ENCODE measurements around the gene CYP4V2.
"Not testable (repeated sequence)": the region's sequence is repeated elsewhere in the genome, so short reads cannot be mapped to it uniquely, and the experiment has no call there.

The CYP4V2 gene

DNA sequence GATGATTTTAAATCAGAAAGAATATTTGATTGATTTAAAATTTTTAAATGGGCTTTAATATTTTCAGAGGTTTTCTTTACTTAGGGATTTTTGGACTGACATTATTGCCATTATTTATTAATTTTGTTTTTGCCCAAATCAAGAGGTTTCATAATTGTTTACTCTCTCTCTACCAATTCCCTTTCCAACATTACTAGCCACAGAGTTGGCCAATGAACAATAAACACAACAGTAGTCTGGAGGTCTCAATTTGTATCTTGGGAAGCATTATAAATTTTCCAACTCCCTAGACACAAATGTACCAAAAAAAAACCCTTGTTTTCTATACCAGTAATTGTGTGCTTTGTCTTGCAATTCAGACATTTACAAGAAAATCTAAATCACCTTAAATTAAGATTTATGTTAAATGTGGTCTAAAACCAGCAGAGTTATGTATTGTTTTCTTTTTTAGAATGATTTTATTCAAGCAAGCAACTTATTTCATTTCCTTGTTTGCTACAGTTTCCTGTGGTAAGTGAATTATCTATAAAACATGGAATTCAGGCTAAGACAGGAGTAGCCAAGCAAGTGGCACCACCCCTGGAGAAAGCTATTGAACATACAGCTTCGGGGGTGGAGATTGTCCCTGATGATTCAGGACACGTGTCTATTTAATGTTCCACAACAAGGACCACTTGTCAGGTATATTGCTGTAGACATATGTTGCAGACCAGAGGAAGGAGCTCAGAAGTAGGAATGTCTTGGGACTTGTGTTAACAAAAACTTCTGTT, 36.6 kb downstream of the CYP4V2 start:
- DNase-seq (ENCODE audit: low read depth, low spot score), result no peak

DNA sequence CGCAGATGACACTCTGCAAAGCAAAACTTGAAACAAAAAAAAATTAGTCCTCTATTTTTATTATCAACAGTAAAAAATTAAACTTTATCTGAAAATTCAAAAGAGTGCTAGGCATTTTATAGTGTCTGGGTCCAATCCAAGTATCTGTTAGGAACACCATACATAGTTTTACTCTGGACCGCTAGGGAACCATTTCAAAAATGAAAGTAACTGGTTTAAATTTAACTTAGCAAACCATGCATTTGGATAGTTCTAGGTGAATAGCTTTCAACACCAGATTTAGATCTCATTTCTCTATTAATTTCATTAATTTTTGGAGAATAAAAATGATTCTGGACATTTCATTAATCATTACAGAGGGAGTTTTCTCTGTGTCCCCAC, 37.1 kb downstream of the CYP4V2 start:
- no peak for DNase-seq (ENCODE audit: low read depth, low spot score)

DNA sequence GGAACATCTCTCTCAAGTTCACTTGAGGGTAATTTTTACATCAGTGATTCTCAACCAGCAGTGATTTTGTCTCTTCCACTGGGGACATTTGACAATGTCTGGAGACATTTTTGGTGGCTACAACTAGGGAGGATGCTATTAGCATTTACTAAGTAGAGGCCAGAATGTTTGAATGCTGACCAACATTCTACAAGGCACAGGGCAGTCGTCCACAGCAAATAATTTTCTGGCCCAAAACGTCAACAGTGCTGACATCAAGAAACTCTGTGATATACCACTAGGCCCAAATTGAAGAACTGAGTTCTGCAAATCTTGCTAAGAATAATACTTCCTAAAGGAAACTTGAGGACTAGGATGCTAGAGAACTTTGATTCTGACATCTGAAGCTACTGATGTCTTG, 43.0 kb downstream of the CYP4V2 start:
- DNase-seq (ENCODE audit: low read depth, low spot score), result no peak

DNA sequence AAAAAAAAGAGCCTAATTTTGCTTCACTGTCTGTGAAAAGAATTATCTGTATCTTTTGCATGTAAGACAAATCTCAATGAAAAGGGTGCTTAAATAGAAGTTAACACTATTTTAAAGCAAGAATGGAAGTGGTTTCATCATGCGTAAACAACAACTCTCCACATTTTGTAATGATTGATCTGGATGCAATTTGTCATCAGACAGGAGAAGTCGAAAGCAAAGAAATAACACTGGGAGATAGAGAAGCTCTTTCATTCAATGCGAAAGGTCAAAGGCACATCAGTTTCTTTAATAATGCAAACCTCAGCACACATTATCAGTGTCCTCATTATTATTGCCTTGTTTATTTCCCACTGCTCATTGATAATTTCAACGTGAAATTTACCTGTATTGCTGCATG, 44.8 kb downstream of the CYP4V2 start:
- DNase-seq (ENCODE audit: low read depth, low spot score), result no peak

DNA sequence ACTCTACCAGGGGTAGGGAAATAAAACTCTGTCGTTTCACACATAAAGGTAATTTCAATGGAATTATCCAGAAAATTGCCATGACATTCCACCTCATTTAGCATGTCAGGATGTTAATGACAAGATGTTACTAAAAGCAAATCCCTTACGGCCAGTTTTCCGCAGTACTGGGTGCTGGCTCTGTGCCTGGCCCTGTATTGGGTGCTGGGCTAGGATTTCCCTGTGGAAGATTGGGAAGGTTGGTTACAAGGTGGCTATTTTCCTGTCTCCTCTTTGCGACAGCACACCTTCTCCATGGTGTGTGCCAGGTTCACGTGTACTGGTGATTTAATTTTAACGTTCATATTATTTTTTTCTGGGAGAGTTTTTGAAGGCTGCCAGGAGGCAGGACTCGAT, 49.1 kb downstream of the CYP4V2 start:
- DNase-seq (ENCODE audit: low read depth, low spot score), result no peak

DNA sequence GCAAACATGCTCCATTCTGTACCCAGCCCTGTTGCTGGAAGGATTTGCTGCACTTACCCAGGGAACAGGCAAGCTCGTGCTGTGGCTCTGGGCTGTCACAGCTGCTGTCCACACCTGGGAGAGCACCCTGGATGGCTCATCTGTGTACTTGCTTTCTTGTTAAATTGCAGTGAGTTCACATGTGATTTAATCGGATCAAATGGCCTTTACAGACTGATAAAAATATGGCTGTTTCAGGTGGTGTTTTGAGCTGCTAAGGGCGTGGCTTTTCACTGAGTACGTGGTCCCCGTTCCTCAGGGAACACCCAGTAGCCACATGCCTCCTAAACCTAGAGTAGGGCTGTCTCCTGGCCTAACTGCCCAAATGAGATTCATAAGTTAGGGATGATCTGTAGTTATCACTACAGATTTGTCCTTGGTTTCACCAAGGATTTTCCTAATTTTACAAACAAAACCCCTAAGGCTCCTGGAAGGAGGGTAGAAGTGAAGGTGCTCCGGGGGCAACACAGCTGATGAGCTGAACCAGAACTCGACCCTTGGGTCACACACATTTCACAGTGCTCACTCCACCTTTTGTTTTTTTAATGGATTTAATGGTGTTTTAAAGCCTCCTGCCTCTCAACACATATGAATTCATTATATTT, 49.6 kb downstream of the CYP4V2 start:
- no peak for DNase-seq (ENCODE audit: low read depth, low spot score)

DNA sequence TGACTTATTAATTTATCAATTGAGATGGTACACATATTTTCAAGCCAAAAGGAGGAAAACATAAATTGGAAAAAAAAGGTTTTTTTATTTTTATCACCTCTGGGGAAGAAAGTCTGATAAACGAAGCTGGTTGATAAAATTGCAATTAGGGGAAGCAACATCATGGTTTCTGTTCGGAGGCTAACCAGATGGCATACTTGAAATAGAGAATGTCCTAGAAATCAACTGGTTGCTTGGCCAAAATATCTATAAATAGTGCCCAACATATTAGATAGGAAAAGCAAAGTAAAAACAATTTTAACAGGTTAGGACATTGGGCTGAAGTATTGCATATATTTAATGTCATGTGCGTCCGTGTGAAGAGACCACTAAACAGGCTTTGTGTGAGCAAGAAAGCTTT, 50.2 kb downstream of the CYP4V2 start:
- no peak for DNase-seq (ENCODE audit: low read depth, low spot score)

DNA sequence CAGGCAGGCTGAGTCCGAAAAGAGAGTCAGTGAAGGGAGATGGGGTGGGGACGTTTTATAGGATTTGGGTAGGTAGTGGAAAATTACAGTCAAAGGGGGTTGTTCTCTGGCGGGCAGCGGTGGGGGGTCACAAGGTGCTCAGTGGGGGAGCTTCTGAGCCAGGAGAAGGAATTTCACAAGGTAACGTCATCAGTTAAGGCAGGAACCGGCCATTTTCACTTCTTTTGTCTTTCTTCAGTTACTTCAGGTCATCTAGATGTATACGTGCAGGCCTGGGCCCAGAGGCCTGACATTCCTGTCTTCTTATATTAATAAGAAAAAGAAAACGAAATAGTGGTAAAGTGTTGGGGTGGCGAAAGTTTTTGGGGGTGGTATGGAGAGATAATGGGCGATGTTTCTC, 50.7 kb downstream of the CYP4V2 start:
- not testable (repeated sequence) for DNase-seq (ENCODE audit: low read depth, low spot score)

DNA sequence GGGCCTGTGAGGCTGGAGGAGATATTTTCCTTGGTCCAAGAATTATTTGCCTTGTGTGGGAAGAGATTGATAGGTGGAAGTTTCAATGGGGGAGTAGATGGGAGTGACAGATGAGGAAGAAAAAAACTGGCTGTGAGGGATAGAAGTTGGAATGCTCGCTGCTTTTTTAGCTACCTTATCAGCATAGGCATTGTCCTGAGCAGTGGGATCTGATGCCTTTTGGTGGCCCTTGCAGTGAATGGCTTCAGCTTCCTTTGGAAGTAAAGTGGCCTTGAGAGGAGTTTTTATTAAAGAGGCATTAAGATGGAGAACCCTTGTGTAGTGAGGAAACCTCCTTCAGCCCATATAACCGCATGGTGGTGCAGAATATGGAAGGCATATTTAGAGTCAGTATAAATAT, 52.0 kb downstream of the CYP4V2 start:
- DNase-seq (ENCODE audit: low read depth, low spot score), result no peak

DNA sequence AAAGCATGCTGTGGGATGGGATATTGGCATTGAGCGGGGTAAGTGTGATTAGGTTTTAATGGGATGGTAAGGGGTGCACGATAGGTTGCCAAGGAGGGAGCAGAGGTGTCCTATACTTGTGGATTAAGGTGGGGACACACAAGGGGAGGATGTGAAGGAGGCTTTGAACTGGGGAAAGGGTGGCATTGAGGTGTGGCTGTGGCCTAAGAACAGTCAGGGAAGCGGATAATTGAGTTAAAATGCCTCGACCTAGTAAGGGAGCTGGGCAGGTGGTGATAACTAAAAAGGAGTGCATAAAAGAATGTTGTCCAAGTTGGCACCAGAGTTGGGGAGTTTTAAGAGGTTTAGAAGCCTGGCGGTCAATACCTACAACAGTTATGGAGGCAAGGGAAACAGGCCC, 53.5 kb downstream of the CYP4V2 start:
- DNase-seq (ENCODE audit: low read depth, low spot score), result no peak

DNA sequence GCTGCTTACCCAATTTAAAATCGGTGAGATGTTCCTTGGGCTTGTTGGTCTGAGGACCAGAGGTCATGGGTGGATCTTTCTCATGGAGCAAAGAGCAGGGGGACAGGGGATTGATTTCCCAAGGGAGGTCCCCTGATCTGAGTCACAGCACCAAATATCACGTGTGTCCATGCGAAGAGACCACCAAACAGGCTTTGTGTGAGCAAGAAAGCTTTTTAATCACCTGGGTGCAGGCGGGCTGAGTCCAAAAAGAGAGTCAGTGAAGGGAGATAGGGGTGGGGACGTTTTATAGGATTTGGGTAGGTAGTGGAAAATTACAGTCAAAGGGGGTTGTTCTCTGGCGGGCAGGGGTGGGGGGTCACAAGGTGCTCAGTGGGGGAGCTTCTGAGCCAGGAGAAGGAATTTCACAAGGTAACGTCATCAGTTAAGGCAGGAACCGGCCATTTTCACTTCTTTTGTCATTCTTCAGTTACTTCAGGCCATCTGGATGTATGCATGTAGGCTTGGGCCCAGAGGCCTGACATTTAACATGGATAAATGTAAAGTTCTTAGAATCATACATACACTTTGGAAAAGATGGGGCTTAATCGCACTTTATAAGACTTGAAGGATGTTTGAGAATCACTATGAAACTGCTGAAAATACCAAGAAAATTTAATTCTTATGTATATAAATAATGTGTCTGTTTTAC, 55.8 kb downstream of the CYP4V2 start:
- not testable (repeated sequence) for DNase-seq (ENCODE audit: low read depth, low spot score)

DNA sequence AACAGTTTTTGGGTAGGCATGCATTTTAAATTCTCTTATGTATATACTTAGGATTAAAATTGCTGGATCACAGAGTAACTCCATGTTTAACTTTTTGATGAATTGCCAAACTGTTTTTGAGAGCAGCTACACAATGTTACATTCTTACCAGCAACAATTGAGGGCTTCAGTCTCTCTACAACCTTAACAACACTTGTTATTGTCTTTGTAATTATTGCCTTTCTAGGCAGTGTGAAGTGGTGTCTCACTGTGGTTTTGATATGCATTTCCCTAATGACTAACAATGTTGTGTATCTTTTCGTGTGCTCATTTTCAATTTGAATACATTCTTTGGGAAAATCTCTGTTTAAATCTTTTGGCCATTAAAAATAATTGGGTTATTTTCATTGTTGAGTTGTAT, 57.3 kb downstream of the CYP4V2 start:
- DNase-seq (ENCODE audit: low read depth, low spot score), result no peak

DNA sequence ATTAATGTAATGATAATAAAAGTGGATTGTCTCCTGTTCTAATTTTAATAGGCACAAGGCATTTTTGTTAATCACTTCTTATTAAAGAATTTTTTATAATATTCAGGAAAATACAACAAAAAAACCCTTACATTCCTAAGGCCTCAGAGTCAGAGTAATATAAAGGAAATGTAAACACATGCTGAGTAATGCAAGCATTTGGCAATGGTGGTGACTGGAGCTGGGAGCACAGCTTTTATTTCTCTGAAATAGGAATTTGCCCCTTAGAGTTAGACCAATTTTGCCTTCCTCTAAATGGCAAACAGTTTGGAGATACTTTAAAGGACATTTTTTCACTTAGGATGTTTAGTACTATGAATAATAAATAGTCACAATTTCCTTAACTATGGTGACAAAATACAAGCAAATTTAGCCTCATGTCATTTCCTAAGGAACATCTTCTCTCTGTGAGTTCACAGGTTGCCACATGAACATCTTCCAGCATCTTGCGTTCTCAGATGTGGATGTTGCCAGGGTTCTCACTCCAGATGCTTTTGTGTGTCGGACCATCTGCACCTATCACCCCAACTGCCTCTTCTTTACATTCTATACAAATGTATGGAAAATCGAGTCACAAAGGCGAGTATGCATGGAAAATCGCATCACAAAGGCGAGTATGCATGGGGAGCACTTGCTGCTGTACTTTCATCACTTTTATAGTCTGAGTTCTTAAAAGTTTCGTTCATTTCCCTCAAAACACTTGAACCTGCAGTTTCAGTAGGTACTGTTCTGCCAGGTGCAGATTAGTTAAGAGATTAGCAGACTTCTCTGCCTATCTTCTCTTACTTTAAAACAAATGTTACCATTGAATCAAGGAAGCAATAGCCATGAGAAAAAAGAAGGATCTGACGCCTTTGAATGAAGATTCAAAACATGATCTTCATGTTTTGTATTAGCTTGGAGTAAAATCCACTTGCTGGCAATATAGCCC, 58.7 kb downstream of the CYP4V2 start:
- no peak for DNase-seq (ENCODE audit: low read depth, low spot score)

DNA sequence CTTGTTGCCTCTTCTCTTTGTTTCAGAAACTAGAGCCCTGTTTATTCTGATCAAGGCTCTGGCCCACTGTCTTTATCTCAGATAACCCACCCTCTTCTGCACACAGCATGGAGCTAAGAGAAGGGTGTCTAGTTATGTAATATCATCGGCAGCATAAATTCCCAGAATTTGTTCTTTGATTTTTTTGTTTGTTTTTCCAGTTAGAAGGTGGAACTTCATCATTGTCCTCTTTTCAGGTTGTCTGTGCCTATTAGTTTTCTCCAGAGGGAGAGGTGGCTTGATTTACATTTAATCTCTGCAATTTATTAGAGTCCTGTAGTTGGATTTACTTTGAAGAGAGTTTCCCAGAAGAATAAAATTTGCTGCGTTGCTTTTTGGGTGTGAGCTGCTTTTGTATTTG, 59.4 kb downstream of the CYP4V2 start:
- DNase-seq (ENCODE audit: low read depth, low spot score), result no peak

DNA sequence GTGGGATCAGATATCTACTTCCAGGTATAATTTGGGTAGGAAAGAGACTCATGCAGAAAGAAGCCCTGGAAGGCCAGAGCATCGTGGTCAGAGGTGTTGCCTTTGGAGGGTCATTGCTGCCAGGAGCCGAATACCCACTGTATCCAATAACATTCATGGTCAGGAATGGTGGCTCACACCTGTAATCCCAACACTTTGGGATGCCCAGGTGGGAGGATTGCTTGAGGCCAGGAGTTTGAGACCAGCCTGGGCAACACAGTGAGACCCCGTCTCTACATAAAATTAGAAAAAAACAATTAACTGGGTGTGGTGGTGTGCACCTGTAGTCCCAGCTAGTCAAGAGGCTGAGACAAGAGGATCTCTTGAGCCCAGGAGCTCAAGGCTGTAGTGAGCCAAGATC, 63.8 kb downstream of the CYP4V2 start:
- no peak for DNase-seq (ENCODE audit: low read depth, low spot score)

DNA sequence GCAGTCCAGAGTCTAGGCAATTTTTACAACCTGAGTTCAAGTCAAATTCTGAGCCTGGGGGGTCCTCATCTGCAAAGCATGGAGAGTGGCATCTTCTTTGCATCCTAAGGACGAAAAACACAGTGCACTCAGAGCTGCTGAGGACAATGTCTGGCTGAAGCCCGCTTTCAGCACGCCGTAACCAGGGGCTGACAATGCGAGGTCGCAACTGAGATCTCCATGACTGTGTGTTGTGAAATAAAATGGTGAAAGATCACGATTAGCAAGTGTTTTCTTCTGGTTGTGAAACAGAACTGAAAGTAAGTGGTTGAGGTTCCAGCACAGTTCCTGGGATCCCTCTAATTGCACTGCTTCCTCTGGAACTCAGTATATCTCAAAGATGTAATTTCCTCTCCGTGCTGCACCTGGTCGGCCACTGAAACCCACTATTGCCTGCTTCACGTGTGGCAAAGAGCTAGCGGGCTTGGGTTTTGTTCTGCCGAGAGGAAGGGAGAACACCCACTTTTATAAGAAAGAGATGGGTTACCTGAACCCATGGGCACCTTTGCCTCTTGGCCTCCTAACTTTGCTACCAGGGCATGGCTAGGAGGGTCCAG, 66.9 kb downstream of the CYP4V2 start:
- DNase-seq (ENCODE audit: low read depth, low spot score), result no peak

DNA sequence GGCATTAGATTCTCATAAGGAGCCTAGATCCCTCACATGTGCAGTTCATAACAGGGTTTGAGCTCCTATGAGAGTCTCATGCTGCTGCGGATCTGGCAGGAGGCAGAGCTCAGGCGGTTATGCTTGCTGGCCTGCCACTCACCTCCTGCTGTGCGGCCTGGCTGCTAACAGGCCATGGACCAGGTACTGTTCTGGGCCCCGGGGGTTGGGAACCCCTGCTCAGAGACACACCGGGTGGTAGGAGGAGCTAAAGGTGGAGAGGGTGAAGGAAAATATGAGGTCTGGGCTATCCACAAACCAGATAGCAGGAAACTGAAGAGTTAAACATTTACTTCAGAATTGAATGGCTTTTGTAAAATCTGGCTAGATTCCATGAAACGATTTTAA, 68.7 kb downstream of the CYP4V2 start:
- DNase-seq (ENCODE audit: low read depth, low spot score), result no peak
